Fibroblast of lung (primary cell): ENCODE measurements around the gene CDKAL1. TPM values are rescaled to one million over a fixed set of nuclear protein-coding genes. Genes with fewer than 3 reads are reported as not detected.

Experiments
- DNase-seq, 2 donors: peaks; one replicate each; pipeline versions ENCODE4 v3.0.0 to v3.0.0-alpha.2; 2010; ENCODE audit warnings: low read depth in 2 of 2
- H2AFZ ChIP-seq: 2 replicates; pipeline ENCODE4 v1.5.1; 2012; ENCODE audit warnings: low read length, control low read depth, inconsistent platforms
- H3K27ac ChIP-seq: 2 replicates; pipeline ENCODE4 v1.5.1; 2011; ENCODE audit warnings: low read length, control low read depth; ENCODE audit not compliant: insufficient read depth
- H3K27me3 ChIP-seq: 2 replicates; pipeline ENCODE4 v1.5.1; 2011; ENCODE audit warnings: mild to moderate bottlenecking, low read length; ENCODE audit not compliant: control insufficient read depth, insufficient read depth
- H3K36me3 ChIP-seq: 2 replicates; pipeline ENCODE4 v1.5.1; 2011; ENCODE audit warnings: low read length; ENCODE audit not compliant: control insufficient read depth, insufficient read depth
- H3K4me1 ChIP-seq: 2 replicates; pipeline ENCODE4 v1.5.1; 2011; ENCODE audit warnings: low read length; ENCODE audit not compliant: control insufficient read depth, insufficient read depth; ENCODE audit errors: extremely low read depth
- H3K4me2 ChIP-seq: 2 replicates; pipeline ENCODE4 v1.5.1; 2011; ENCODE audit warnings: low read length, control low read depth; ENCODE audit not compliant: insufficient read depth; ENCODE audit errors: extremely low read depth
- H3K4me3 ChIP-seq, 4 experiments: fragments of 200-600 bp in 1 of 4; sonication (generic) in 1 of 4; replicated peaks in 1 of 4; 2 replicates each; pipeline ENCODE4 v1.5.1; 2011 to 2016; ENCODE audit warnings: low read length in 4 of 4, low read depth in 3 of 4, mild to moderate bottlenecking in 3 of 4, control low read depth in 2 of 4, inconsistent platforms in 1 of 4, mixed read lengths in 1 of 4; ENCODE audit not compliant: insufficient read depth in 1 of 4; ENCODE audit errors: control extremely low read depth in 1 of 4
- H3K79me2 ChIP-seq: 2 replicates; pipeline ENCODE4 v1.5.1; 2012; ENCODE audit warnings: mild to moderate bottlenecking, low read length, inconsistent platforms; ENCODE audit not compliant: control insufficient read depth, insufficient read depth
- H3K9ac ChIP-seq: 2 replicates; pipeline ENCODE4 v1.5.1; 2011; ENCODE audit warnings: mild to moderate bottlenecking, low read length, control low read depth; ENCODE audit not compliant: insufficient read depth
- H3K9me3 ChIP-seq: 2 replicates; pipeline ENCODE4 v1.5.1; 2012; ENCODE audit warnings: low read depth, low read length; ENCODE audit not compliant: control insufficient read depth, insufficient read depth
- H4K20me1 ChIP-seq: 2 replicates; pipeline ENCODE4 v1.5.1; 2011; ENCODE audit warnings: low read length; ENCODE audit not compliant: control insufficient read depth, insufficient read depth; ENCODE audit errors: extremely low read depth
- EZH2 ChIP-seq: IDR thresholded peaks from 2 replicates; pipeline ENCODE4 v1.5.1; 2012; ENCODE audit warnings: low read length, control low read depth, mild to moderate bottlenecking; ENCODE audit errors: missing control alignments
- polyA plus RNA-seq, 2 donors: library from polyadenylated mRNA; depleted of rRNA in 1 of 2; stranded (reverse) in 1 of 2; unstranded in 1 of 2; fragments of >200 nt; gene quantifications; 2 replicates each; pipeline ENCODE4 v1.2.1, GENCODE V29; 2011 to 2012; ENCODE audit warnings: missing spikeins in 1 of 2
- total RNA-seq: library from RNA; depleted of rRNA; stranded (reverse); fragments of >200 nt; gene quantifications from 2 replicates; pipeline ENCODE4 v1.2.1, GENCODE V29; 2014
- TF ChIP-seq, protein P1 (sequence below), 2 donors: IDR thresholded peaks in 1 of 2; conservative IDR thresholded peaks in 1 of 2; 1 replicate in 1 of 2; 2 replicates in 1 of 2; pipeline ENCODE4 v1.5.1; 2011 to 2012; ENCODE audit warnings: low read length in 2 of 2, control low read depth in 1 of 2, inconsistent platforms in 1 of 2, low read depth in 1 of 2, mild to moderate bottlenecking in 1 of 2

Gene CDKAL1
- total and polyA plus RNA-seq, 2 donors (not counting 1 experiment from before 2014, with no cell fraction given): 7.4 to 15.0 TPM

- Histone ChIP-seq H3K9ac (no peak overlapping the region), H3K27me3 (no peaks in the 10 kb centered on the region), H3K4me3 (no peak overlapping the region), H3K36me3 (no peaks in the 10 kb centered on the region), H3K9me3 (no peaks in the 10 kb centered on the region), H3K4me1 (no peaks in the 10 kb centered on the region), H3K79me2 (peaks cover 1% of the 10 kb centered on the region), H3K4me2 (no peak overlapping the region), H4K20me1 (no peaks in the 10 kb centered on the region), H2AFZ (no peak overlapping the region), H3K27ac (no peak overlapping the region)
- no peak for TF ChIP-seq EZH2
- TF ChIP-seq, protein P1, sequence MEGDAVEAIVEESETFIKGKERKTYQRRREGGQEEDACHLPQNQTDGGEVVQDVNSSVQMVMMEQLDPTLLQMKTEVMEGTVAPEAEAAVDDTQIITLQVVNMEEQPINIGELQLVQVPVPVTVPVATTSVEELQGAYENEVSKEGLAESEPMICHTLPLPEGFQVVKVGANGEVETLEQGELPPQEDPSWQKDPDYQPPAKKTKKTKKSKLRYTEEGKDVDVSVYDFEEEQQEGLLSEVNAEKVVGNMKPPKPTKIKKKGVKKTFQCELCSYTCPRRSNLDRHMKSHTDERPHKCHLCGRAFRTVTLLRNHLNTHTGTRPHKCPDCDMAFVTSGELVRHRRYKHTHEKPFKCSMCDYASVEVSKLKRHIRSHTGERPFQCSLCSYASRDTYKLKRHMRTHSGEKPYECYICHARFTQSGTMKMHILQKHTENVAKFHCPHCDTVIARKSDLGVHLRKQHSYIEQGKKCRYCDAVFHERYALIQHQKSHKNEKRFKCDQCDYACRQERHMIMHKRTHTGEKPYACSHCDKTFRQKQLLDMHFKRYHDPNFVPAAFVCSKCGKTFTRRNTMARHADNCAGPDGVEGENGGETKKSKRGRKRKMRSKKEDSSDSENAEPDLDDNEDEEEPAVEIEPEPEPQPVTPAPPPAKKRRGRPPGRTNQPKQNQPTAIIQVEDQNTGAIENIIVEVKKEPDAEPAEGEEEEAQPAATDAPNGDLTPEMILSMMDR (conservative IDR thresholded peaks at IDR 0.05 in 1 of 2, IDR thresholded peaks at IDR 0.05 in 1 of 2; ENCODE audit: low read depth in 1 of 2, low read length in 2 of 2): no peak
- peak in 1 of 2 donors; percentile 51 for DNase-seq
These were observed 6.4 kb downstream of the CDKAL1 start for GRCh38 chr6:20540683-20541082.

DNA sequence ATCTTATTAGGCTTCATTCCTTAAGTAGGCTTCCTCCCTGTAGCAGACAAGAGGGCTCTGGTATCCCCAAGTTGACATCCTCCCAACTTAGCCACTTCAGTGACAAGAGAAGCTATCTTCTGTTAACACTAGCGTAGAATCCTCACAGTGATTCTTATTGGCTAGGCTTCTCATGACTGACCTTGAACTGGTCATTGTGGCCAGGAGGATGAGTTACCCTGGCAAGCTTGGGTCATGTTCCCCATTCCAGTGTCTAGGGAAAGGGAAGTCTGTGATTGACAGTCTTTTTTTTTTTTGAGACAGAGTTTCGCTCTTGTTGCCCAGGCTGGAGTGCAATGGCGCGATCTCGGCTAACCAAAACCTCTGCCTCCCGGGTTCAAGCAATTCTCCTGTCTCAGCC is 7.1 kb downstream of the CDKAL1 start:
- no peak overlapping the region for H2AFZ ChIP-seq
- H4K20me1 ChIP-seq: no peaks in the 10 kb centered on the region
- peaks cover 1% of the 10 kb centered on the region for H3K79me2 ChIP-seq
- H3K4me3 ChIP-seq: no peak overlapping the region
- no peak for TF ChIP-seq EZH2
- TF ChIP-seq, protein P1 (conservative IDR thresholded peaks at IDR 0.05 in 1 of 2, IDR thresholded peaks at IDR 0.05 in 1 of 2; ENCODE audit: low read depth in 1 of 2, low read length in 2 of 2): no peak
- H3K4me1 ChIP-seq: no peaks in the 10 kb centered on the region
- no peak for DNase-seq
- H3K9ac ChIP-seq: no peak overlapping the region
- H3K4me2 ChIP-seq: no peak overlapping the region
- H3K9me3 ChIP-seq: no peaks in the 10 kb centered on the region
- H3K27me3 ChIP-seq: no peaks in the 10 kb centered on the region
- no peaks in the 10 kb centered on the region for H3K36me3 ChIP-seq
- no peak overlapping the region for H3K27ac ChIP-seq

DNA sequence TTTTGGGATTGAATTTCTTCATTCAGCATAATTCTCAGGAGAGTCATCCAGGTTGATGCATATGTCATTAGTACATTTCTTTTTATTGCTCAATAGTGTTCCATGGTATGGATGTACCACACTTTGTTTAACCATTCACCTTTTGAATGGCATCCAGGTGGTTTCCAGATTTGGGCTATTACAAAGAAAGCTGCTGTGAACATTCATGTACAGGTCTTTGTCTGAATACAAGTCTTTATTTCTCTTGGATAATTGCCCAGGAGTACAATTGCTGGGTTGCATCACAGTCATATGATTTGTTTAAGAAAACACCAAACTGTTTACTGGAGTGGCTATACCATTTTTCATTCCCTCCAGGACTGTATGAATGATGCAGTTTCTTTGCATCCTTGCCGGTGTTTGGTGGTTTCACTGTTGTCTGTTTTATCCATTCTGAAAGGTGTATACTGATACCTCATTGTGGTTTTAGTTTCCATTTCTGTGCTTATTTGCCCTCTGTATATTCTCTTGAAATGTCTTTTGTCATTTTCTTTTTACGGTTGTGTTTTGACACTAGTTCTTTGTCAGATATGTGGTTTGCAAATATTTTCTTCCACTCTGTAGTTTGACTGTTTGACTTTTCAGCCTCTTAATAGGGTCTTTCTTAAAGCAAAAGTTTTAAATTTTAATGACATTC is 8.8 kb downstream of the CDKAL1 start:
- Histone ChIP-seq H3K27ac (no peak overlapping the region), H3K4me2 (no peak overlapping the region)

More for the DNA sequence above, 8.8 kb downstream of the CDKAL1 start:
- no peaks in the 10 kb centered on the region for H3K27me3 ChIP-seq
- H3K4me3 ChIP-seq: no peak overlapping the region
- DNase-seq: peak; percentile 85
- H3K9me3 ChIP-seq: no peaks in the 10 kb centered on the region
- H3K79me2 ChIP-seq: peaks cover 1% of the 10 kb centered on the region
- TF ChIP-seq, protein P1 (conservative IDR thresholded peaks at IDR 0.05 in 1 of 2, IDR thresholded peaks at IDR 0.05 in 1 of 2; ENCODE audit: low read depth in 1 of 2, low read length in 2 of 2): no peak
- no peak for TF ChIP-seq EZH2
- no peaks in the 10 kb centered on the region for H4K20me1 ChIP-seq
- no peaks in the 10 kb centered on the region for H3K36me3 ChIP-seq
- H3K4me1 ChIP-seq: no peaks in the 10 kb centered on the region
- no peak overlapping the region for H3K9ac ChIP-seq
- no peak overlapping the region for H2AFZ ChIP-seq
